ENCODE measurements around the gene WNT3. TPM values are rescaled to one million over a fixed set of nuclear protein-coding genes. Genes with fewer than 3 reads are reported as not detected.
"Not testable (repeated sequence)": the region's sequence is repeated elsewhere in the genome, so short reads cannot be mapped to it uniquely, and the experiment has no call there.

Gene WNT3
- total and polyA plus RNA-seq, 7 experiments from 2014 or later: 0.07 to 0.24 TPM; not detected in 5

- Mint-ChIP-seq H3K36me3 (no peaks in the 10 kb centered on the region), H3K4me3 (peak overlapping the region; percentile 54 to 77 (median 66)), H3K4me1 (peaks cover 0 to 20% (median 11%) of the 10 kb centered on the region in 7 donors), H3K27ac (no peak overlapping the region), H3K9me3 (no peaks in the 10 kb centered on the region), H3K27me3 (peaks cover 6 to 57% (median 21%) of the 10 kb centered on the region in 5 donors)
- no peaks in the 10 kb centered on the region for H3K36me3 ChIP-seq (ENCODE audit: control insufficient read depth in 2 of 3, insufficient read depth in 3 of 3, low read length in 3 of 3)
- DNase-seq (no peak), ATAC-seq (no peak)
- H3K4me3 ChIP-seq (ENCODE audit: low read length): no peak overlapping the region
- intact Hi-C loops (cut with micrococcal nuclease): no loop called here
- H3K9me3 ChIP-seq (ENCODE audit: control insufficient read depth in 2 of 3, low read length in 3 of 3): no peaks in the 10 kb centered on the region
- ChIA-PET CTCF (no interaction called here), POLR2A (no interaction called here)
- peaks cover 0 to 6% of the 10 kb centered on the region in 2 donors for H3K4me1 ChIP-seq (ENCODE audit: control insufficient read depth in 2 of 2, insufficient read depth in 2 of 2, low read length in 2 of 2)
- no peak overlapping the region for H3K27ac ChIP-seq (ENCODE audit: low read depth, low read length)
- peaks cover 0 to 11% of the 10 kb centered on the region in 2 donors for H3K27me3 ChIP-seq (ENCODE audit: control insufficient read depth in 2 of 2, insufficient read depth in 2 of 2, low read length in 2 of 2)
Measured at GRCh38 chr17:46769531-46770438, 48.7 kb downstream of the WNT3 start.

- CTCF ChIA-PET; DNase-seq; H3K27ac ChIP-seq (ENCODE audit: low read depth, low read length); POLR2A ChIA-PET; intact Hi-C loops (cut with micrococcal nuclease); ATAC-seq; H3K27ac Mint-ChIP-seq; H3K9me3 Mint-ChIP-seq; H3K4me3 ChIP-seq (ENCODE audit: low read length); H3K4me1 ChIP-seq (ENCODE audit: control insufficient read depth in 2 of 2, insufficient read depth in 2 of 2, low read length in 2 of 2); H3K36me3 Mint-ChIP-seq; H3K36me3 ChIP-seq (ENCODE audit: control insufficient read depth in 2 of 3, insufficient read depth in 3 of 3, low read length in 3 of 3); H3K9me3 ChIP-seq (ENCODE audit: control insufficient read depth in 2 of 3, low read length in 3 of 3): not testable (repeated sequence)
- Mint-ChIP-seq H3K4me3 (peak overlapping the region in 4 of 10 donors; percentile 29 to 77 (median 50)), H3K4me1 (peaks cover 0 to 20% (median 11%) of the 10 kb centered on the region in 7 donors), H3K27me3 (peaks cover 6 to 48% (median 14%) of the 10 kb centered on the region in 5 donors)
- peaks cover 0 to 11% of the 10 kb centered on the region in 2 donors for H3K27me3 ChIP-seq (ENCODE audit: control insufficient read depth in 2 of 2, insufficient read depth in 2 of 2, low read length in 2 of 2)
Measured at GRCh38 chr17:46768896-46769295, 49.6 kb downstream of the WNT3 start.

- ChIA-PET POLR2A (no interaction called here), CTCF (no interaction called here)
- H3K4me1 Mint-ChIP-seq: peaks cover 0 to 20% (median 11%) of the 10 kb centered on the region in 7 donors
- no peaks in the 10 kb centered on the region for H3K9me3 Mint-ChIP-seq
- intact Hi-C loops (cut with micrococcal nuclease): no loop called here
- DNase-seq (no peak), ATAC-seq (no peak)
- H3K9me3 ChIP-seq (ENCODE audit: control insufficient read depth in 2 of 3, low read length in 3 of 3): no peaks in the 10 kb centered on the region
- H3K27ac ChIP-seq (ENCODE audit: low read depth, low read length): no peak overlapping the region
- peaks cover 6 to 44% (median 10%) of the 10 kb centered on the region in 5 donors for H3K27me3 Mint-ChIP-seq
- peaks cover 0 to 6% of the 10 kb centered on the region in 2 donors for H3K4me1 ChIP-seq (ENCODE audit: control insufficient read depth in 2 of 2, insufficient read depth in 2 of 2, low read length in 2 of 2)
- H3K4me3 ChIP-seq (ENCODE audit: low read length): no peak overlapping the region
- peak overlapping the region in 1 of 10 donors; percentile 45 for H3K4me3 Mint-ChIP-seq
- no peaks in the 10 kb centered on the region for H3K36me3 Mint-ChIP-seq
- no peaks in the 10 kb centered on the region for H3K36me3 ChIP-seq (ENCODE audit: control insufficient read depth in 2 of 3, insufficient read depth in 3 of 3, low read length in 3 of 3)
- peaks cover 0 to 11% of the 10 kb centered on the region in 2 donors for H3K27me3 ChIP-seq (ENCODE audit: control insufficient read depth in 2 of 2, insufficient read depth in 2 of 2, low read length in 2 of 2)
- no peak overlapping the region for H3K27ac Mint-ChIP-seq
Measured at GRCh38 chr17:46768540-46768870, 50.0 kb downstream of the WNT3 start.

- no peak for DNase-seq
- Mint-ChIP-seq H3K27ac (peak overlapping the region in 1 of 9 donors; percentile 47), H3K36me3 (no peaks in the 10 kb centered on the region)
Measured at GRCh38 chr17:46766493-46767491, 51.7 kb downstream of the WNT3 start.

GRCh38 chr17:46765453-46765852 is 53.0 kb downstream of the WNT3 start:
- H3K27me3 ChIP-seq (ENCODE audit: control insufficient read depth in 2 of 2, insufficient read depth in 2 of 2, low read length in 2 of 2): peaks cover 0 to 1% of the 10 kb centered on the region in 2 donors
- no peaks in the 10 kb centered on the region for H3K9me3 Mint-ChIP-seq
- H3K4me3 ChIP-seq (ENCODE audit: low read length): no peak overlapping the region
- POLR2A ChIA-PET: no interaction called here
- peaks cover 0 to 5% (median 0%) of the 10 kb centered on the region in 7 donors for H3K4me1 Mint-ChIP-seq
- ATAC-seq: no peak
- H3K36me3 Mint-ChIP-seq: no peaks in the 10 kb centered on the region
- CTCF ChIA-PET: no interaction called here
- intact Hi-C loops (cut with micrococcal nuclease): no loop called here
- H3K27ac Mint-ChIP-seq: no peak overlapping the region
- H3K36me3 ChIP-seq (ENCODE audit: control insufficient read depth in 2 of 3, insufficient read depth in 3 of 3, low read length in 3 of 3): no peaks in the 10 kb centered on the region
- no peaks in the 10 kb centered on the region for H3K9me3 ChIP-seq (ENCODE audit: control insufficient read depth in 2 of 3, low read length in 3 of 3)
- DNase-seq: no peak
- no peak overlapping the region for H3K4me3 Mint-ChIP-seq
- H3K27ac ChIP-seq (ENCODE audit: low read depth, low read length): no peak overlapping the region
- no peaks in the 10 kb centered on the region for H3K4me1 ChIP-seq (ENCODE audit: control insufficient read depth in 2 of 2, insufficient read depth in 2 of 2, low read length in 2 of 2)
- H3K27me3 Mint-ChIP-seq: peaks cover 0 to 28% (median under 1%) of the 10 kb centered on the region in 5 donors

More at GRCh38 chr17:46766493-46767491, 51.7 kb downstream of the WNT3 start:
- no peak for ATAC-seq
- peaks cover 0 to 33% (median 5%) of the 10 kb centered on the region in 5 donors for H3K27me3 Mint-ChIP-seq
- peaks cover 0 to 9% (median 0%) of the 10 kb centered on the region in 7 donors for H3K4me1 Mint-ChIP-seq
- Histone ChIP-seq H3K27me3 (ENCODE audit: control insufficient read depth in 2 of 2, insufficient read depth in 2 of 2, low read length in 2 of 2) (peaks cover 0 to 4% of the 10 kb centered on the region in 2 donors), H3K27ac (ENCODE audit: low read depth, low read length) (no peak overlapping the region), H3K9me3 (ENCODE audit: control insufficient read depth in 2 of 3, low read length in 3 of 3) (no peaks in the 10 kb centered on the region), H3K4me3 (ENCODE audit: low read length) (no peak overlapping the region), H3K4me1 (ENCODE audit: control insufficient read depth in 2 of 2, insufficient read depth in 2 of 2, low read length in 2 of 2) (no peaks in the 10 kb centered on the region), H3K36me3 (ENCODE audit: control insufficient read depth in 2 of 3, insufficient read depth in 3 of 3, low read length in 3 of 3) (no peaks in the 10 kb centered on the region)
- POLR2A ChIA-PET: no interaction called here
- H3K9me3 Mint-ChIP-seq: no peaks in the 10 kb centered on the region
- peak overlapping the region in 1 of 10 donors; percentile 51 for H3K4me3 Mint-ChIP-seq
- intact Hi-C loops (cut with micrococcal nuclease): no loop called here
- CTCF ChIA-PET: no interaction called here

GRCh38 chr17:46764709-46765401 is 53.6 kb downstream of the WNT3 start:
- H3K27me3 Mint-ChIP-seq: peaks cover 0 to 22% (median 0%) of the 10 kb centered on the region in 5 donors
- intact Hi-C loops (cut with micrococcal nuclease): no loop called here
- POLR2A ChIA-PET: no interaction called here
- no peaks in the 10 kb centered on the region for H3K9me3 Mint-ChIP-seq
- CTCF ChIA-PET: no interaction called here
- H3K4me1 Mint-ChIP-seq: peaks cover 0 to 4% (median 0%) of the 10 kb centered on the region in 7 donors
- no peaks in the 10 kb centered on the region for H3K36me3 Mint-ChIP-seq
- Histone ChIP-seq H3K4me3 (ENCODE audit: low read length) (no peak overlapping the region), H3K27me3 (ENCODE audit: control insufficient read depth in 2 of 2, insufficient read depth in 2 of 2, low read length in 2 of 2) (no peaks in the 10 kb centered on the region), H3K36me3 (ENCODE audit: control insufficient read depth in 2 of 3, insufficient read depth in 3 of 3, low read length in 3 of 3) (no peaks in the 10 kb centered on the region), H3K27ac (ENCODE audit: low read depth, low read length) (no peak overlapping the region), H3K4me1 (ENCODE audit: control insufficient read depth in 2 of 2, insufficient read depth in 2 of 2, low read length in 2 of 2) (no peaks in the 10 kb centered on the region), H3K9me3 (ENCODE audit: control insufficient read depth in 2 of 3, low read length in 3 of 3) (no peaks in the 10 kb centered on the region)
- H3K27ac Mint-ChIP-seq: no peak overlapping the region
- DNase-seq: no peak
- no peak for ATAC-seq
- no peak overlapping the region for H3K4me3 Mint-ChIP-seq

Data from naive thymus-derived CD4-positive, alpha-beta T cell (primary cell).